Measurements from ENCODE around the gene KCTD16.
A peak's percentile ranks its signal among the peaks of the same experiment; 100 is the strongest.

DNA sequence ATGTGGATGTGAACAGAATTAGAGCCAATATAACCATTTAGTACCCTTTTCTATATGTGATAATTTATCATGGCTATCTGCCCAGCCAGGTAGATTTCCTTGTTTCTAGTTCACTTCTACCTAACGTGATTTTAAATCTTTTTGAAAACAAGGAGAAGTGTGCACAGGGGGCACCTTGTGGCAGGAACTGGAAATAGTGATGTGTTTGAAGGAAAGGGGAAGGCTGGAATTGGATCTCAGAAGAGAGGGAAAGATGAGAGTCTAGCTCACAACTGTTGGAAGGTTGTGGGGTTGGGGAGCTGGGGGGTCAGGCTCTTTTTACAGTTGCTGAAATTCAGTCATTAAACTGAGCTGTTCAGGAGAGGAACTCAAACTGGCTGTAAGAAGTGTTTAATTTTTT lies 219.5 kb downstream of the KCTD16 start:
- TF ChIP-seq, protein P1, sequence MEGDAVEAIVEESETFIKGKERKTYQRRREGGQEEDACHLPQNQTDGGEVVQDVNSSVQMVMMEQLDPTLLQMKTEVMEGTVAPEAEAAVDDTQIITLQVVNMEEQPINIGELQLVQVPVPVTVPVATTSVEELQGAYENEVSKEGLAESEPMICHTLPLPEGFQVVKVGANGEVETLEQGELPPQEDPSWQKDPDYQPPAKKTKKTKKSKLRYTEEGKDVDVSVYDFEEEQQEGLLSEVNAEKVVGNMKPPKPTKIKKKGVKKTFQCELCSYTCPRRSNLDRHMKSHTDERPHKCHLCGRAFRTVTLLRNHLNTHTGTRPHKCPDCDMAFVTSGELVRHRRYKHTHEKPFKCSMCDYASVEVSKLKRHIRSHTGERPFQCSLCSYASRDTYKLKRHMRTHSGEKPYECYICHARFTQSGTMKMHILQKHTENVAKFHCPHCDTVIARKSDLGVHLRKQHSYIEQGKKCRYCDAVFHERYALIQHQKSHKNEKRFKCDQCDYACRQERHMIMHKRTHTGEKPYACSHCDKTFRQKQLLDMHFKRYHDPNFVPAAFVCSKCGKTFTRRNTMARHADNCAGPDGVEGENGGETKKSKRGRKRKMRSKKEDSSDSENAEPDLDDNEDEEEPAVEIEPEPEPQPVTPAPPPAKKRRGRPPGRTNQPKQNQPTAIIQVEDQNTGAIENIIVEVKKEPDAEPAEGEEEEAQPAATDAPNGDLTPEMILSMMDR (optimal IDR thresholded peaks at IDR 0.05 in 1 of 3, IDR thresholded peaks at IDR 0.05 in 1 of 3, conservative IDR thresholded peaks at IDR 0.05 in 1 of 3; ENCODE audit: extremely low read depth in 1 of 3, insufficient read depth in 2 of 3, low read length in 3 of 3) = peak in 2 of 3 experiments; percentile 20 to 23
- TF ChIP-seq EZH2 (IDR thresholded peaks at IDR 0.05; ENCODE audit: low read length) = no peak
